ENCODE measurements around the gene RAPGEF4.

RAPGEF4 gene

DNA sequence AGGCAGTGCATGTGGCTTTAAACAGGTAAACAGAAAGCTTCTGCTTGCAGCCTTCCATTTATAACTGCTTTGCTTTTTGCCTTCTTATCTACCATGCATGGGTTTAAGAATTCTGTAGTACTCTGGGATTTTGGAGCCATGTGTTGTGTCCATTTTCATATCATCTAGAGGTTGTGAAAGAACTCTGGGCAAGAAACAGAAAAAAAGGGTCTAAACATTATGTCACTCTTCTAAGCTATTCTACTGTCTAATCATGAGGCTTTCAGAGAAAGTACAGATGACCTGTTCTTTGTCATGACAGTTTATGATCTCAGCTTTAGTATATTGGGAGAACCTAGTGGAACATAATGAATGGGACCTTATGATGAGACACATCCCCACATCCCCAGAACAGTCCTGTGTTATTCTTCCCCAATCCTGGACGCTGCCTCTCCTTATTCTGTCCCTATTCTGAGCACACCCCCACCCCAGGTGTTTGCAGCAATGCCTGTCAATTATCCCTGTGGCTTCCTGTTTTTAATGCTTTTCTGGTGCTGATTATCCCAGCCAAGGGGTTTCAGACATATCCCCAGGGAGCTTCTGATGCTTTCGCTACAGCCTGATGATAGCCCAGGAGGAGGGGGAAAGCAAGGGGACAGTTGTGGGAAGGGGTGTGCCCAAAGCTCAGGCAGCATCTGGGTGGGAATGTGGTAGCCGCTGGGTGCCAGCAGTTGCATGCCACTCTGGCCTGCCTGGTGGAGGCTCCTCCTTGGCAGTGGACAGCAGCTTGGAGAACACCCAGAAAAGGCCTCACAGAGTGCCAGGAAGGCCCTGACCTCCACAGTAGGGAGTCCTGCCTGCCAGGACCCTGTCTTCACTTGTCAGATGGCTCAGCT lies 170.5 kb downstream of the RAPGEF4 start:
- no peak for DNase-seq (ENCODE audit: low read depth)

DNA sequence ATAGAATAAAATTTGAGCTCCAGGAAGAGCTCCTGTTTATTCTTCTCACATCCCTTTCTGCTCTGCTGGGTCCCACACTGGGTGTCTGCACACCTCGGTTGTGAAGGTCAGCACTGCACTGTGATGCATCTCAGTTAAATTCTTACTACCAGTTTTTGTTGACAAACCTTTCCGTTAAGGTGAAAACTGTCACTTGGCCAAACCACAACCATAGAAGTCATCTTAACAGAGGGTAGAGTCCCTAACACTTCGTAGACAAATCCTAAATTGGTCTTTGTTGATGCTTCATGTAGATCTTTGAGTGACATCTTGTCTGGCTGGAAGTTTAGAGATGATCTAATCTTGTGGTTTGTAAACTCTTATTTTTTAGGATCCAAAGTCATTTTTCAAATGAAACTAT lies 172.6 kb downstream of the RAPGEF4 start:
- no peak for DNase-seq (ENCODE audit: low read depth)

- no peak for DNase-seq (ENCODE audit: low read depth)
Observed at GRCh38 chr2:172909454-172909853, 173.8 kb downstream of the RAPGEF4 start.

GRCh38 chr2:172912266-172912665 lies 176.6 kb downstream of the RAPGEF4 start:
- no peak for DNase-seq (ENCODE audit: low read depth)

DNA sequence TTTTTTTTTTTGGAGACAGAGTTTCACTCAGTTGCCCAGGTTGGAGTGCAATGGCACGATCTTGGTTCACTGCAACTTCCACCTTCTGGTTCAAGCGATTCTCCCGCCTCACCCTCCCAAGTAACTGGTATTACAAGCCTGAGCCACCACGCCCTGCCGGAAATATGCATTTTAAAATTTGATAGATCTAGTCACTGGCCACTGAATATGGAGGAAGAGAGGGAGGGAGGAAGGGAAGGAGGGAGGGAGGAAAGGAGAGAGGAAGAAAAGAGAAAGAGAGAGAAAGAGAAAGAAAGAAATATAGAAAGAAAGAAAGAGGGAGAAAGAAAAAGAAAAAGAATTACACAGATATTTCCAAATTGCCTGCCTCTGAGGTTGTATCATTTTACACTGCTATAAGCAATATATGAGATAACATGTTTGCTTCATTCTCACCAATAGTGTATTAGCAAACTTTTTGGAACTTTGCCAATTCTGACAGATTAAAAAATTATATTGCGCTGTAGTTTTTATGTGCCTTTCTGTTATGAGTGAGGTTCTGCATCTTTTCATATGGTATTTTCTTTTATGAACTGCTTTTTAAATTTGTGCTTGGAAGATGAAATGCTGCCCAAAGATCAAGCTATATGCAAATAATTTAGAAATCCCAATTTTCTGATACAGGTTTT lies 178.8 kb downstream of the RAPGEF4 start:
- DNase-seq (ENCODE audit: low read depth), result no peak

DNA sequence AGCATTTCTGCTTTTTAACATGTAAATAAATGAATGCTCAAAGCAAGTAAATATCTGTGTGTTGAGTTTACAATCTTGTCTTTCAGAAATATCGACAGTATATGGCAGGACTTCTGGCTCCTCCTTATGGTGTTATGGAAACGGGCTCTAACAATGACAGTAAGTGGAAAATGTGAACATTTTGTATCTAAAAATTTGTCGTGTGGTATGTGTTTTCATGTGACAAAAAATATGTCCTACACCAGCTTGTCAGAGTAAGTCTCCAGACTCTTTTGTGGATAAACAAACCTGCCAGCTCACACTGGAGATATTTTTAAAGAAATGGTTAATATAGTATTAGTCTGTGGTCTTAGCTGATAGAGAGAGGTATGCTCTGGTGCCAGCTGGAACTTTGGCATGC lies 182.1 kb downstream of the RAPGEF4 start:
- DNase-seq (ENCODE audit: low read depth), result no peak

DNA sequence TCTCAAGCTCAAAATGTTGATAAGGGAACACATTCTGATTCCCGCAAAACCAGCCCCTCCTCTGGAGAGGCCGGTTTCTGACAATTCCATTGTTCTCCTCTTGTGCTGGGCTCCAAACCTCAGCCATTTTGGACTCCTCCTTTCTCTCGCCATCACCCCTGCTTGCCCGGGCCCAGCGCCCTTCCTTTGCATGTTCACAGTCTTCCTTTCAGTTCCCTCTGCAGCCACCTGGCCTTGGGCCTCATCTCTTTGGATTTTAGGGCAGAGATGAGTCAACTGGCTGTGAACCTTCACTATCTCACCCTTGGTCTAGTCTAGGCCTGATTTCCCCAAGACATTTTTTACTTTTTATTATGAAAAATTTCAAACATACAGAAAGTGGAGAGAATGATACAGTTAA lies 184.1 kb downstream of the RAPGEF4 start:
- no peak for DNase-seq (ENCODE audit: low read depth)

GRCh38 chr2:172921532-172922236 lies 186.0 kb downstream of the RAPGEF4 start:
- DNase-seq (ENCODE audit: low read depth), result no peak

DNA sequence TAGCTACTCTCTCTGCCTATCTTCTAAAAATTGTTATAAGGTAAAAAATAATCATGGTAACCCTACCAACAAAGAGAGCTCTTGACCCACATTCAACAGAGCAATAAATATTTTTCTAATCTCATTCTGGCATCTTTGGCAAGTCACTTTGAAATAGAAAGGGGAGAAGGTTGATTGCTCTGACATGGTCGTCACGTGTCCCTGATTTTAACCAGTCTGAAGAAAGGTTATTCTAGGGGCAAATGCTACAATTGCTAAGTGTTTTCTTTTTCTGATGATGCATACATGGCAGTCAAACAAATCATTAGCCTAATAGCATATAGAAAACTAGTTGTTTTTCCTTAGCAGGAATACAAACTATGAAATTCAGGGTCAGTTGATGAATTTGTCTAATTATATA lies 186.7 kb downstream of the RAPGEF4 start:
- DNase-seq (ENCODE audit: low read depth), result no peak

GRCh38 chr2:172922815-172923214 lies 187.2 kb downstream of the RAPGEF4 start:
- no peak for DNase-seq (ENCODE audit: low read depth)

- DNase-seq (ENCODE audit: low read depth), result no peak
Observed at GRCh38 chr2:172924097-172924660, 188.5 kb downstream of the RAPGEF4 start.

DNA sequence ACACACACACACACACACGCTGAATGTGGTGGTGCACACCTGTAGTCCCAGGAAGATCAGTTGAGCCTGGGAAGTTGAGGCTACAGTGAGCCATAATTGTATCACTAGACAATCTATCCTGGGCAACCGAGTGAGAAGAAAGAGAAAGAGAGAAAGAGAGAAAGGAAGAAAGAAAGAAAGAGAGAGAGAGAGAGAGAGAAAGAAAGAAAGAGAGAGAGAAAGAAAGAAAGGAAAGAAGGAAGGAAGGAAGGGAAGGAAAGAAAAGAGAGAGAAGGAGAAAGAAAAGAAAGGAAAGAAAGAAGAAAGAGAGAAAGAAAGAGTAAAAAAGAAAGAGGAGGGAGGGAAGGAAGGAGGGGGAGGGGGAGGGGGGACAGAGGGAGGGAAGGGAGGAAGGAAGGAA lies 190.0 kb downstream of the RAPGEF4 start:
- no peak for DNase-seq (ENCODE audit: low read depth)

GRCh38 chr2:172926785-172927640 lies 191.4 kb downstream of the RAPGEF4 start:
- DNase-seq (ENCODE audit: low read depth), result no peak

- no peak for DNase-seq (ENCODE audit: low read depth)
Observed at GRCh38 chr2:172927641-172928357, 192.2 kb downstream of the RAPGEF4 start.

GRCh38 chr2:172928756-172929155 lies 193.1 kb downstream of the RAPGEF4 start:
- DNase-seq (ENCODE audit: low read depth), result no peak

DNA sequence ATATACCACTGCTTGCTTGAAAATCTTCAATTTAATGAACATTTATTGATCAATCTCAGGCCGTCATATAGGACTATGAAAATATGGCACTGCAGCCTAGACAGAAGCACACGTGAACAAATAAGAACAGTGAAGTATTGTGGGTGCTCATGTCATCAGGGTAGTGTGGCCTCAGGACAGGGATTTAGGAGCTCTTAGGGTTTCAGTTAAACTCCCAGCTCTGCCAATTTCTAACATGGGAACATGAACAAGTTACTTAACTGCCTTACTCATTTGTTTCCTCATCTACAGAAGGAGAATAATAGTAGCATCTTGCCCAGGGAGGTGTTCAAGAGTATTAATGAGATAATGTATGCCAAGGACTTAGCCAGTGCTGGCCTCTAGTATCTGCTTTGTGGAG lies 194.0 kb downstream of the RAPGEF4 start:
- DNase-seq (ENCODE audit: low read depth), result no peak

GRCh38 chr2:172930871-172931255 lies 195.2 kb downstream of the RAPGEF4 start:
- no peak for DNase-seq (ENCODE audit: low read depth)

GRCh38 chr2:172931256-172931894 lies 195.7 kb downstream of the RAPGEF4 start:
- no peak for DNase-seq (ENCODE audit: low read depth)

DNA sequence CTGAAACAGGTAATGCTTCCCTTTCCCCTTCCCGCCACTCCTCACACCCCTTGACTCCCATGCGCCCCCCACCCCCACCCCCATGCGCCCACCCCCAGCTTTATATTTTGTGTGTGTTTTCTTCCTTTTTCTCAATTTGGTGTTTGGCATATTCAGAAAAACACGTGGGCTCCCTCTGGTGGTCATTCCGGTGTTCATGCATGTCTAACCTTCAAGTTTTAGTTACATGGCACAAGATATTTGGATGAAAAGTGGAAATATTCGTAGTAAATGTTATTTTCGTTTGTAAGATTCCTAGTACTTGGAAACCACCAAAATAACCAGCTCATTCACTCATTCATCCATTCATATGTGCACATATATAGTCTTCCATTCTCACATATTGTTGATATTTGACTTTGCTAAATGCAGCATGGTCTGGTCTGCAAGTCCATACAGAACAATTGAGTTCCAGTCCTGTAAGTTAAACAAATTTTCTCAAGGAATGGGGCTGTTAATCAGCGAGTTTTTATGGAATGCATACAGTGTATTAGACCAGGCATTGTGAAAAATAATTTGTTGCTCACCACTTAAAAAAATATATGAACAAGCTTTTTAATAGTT lies 196.4 kb downstream of the RAPGEF4 start:
- peak; percentile 48 for DNase-seq (ENCODE audit: low read depth)

Measured in activated T-cell treated with anti-CD3 and anti-CD28 coated beads for 48 hours (primary cell).